ENCODE results near the gene AAK1. TPM values are rescaled to one million over a fixed set of nuclear protein-coding genes. Genes with fewer than 3 reads are reported as not detected.

The AAK1 gene
- total and polyA plus RNA-seq, 10 of the 15 experiments (the other 5 are each of a cell fraction or from before 2014, with no cell fraction given) = 2.9 to 41.4 (median 17.5) TPM

DNA sequence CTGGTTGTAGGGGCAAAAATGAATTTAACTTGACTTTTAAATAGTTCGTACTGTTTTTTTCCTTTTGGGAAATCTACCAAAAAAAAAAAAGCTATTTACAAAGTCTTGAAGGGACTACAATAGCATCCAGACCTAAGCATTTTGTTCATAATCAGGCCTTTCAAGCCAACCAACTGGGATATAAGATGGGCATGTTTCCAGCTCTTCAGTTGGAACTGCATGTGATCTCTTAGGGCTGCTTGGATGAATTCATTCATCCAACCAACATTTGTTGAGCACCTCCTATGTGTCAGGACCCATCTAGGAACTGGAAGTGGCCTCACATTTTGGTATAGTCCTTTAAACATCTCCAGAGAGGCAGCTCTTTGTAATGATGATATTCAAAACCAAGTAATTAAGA, 98.6 kb downstream of the AAK1 start:
- peak overlapping the region; percentile 85 for H3K27ac ChIP-seq (ENCODE audit: control insufficient read depth, insufficient read depth)
- no peak overlapping the region; the same call in 1 of the 2 replicates for H3K9ac ChIP-seq (ENCODE audit: control insufficient read depth, insufficient read depth, low read length)
- no peak overlapping the region for H3K4me3 ChIP-seq
- no peak for DNase-seq (ENCODE audit: low read depth, low spot score)
- intact Hi-C loops (cut with micrococcal nuclease; ENCODE audit: unreplicated experiment) (loop anchor here (5.0 kb wide), 1 partner anchor 108 kb away; the partner anchor contains the start of gene NFU1), in situ Hi-C loops (cut with MboI) (no loop called here)
- no TSS peak for BruUV-seq (replicated peaks)
- H3K27me3 ChIP-seq (replicated peaks in 1 of 2; ENCODE audit: control insufficient read depth in 2 of 2, insufficient read depth in 2 of 2, low read length in 1 of 2) = no peaks in the 10 kb centered on the region
- SMC1A ChIA-PET (ENCODE audit: uncharacterized antibody, unreplicated experiment) = interaction anchor here (0.8 to 2.5 kb wide), 14 partner anchors 9 to 159 kb away, joined by 3 to 9 read pairs (median 4); partner anchors contain the start of gene NFU1
- no peak overlapping the region for H3K4me2 ChIP-seq (ENCODE audit: control insufficient read depth, insufficient read depth)
- RAD21 ChIA-PET (ENCODE audit: unreplicated experiment) = interaction anchor here (0.7 to 1.4 kb wide), 8 partner anchors 9 to 749 kb away, joined by 3 to 4 read pairs (median 3); partner anchors contain the start of gene SNRPG
- H3K36me3 ChIP-seq (ENCODE audit: control insufficient read depth in 2 of 2, insufficient read depth in 2 of 2, low read length in 1 of 2) = peaks cover 2 to 15% of the 10 kb centered on the region in 2 experiments; a peak in 3 of 4 replicates
- no peaks in the 10 kb centered on the region; the same call in none of the 3 replicates for H3K9me3 ChIP-seq (replicated peaks; ENCODE audit: control insufficient read depth, insufficient read depth, low read length)
- peak overlapping the region; percentile 47; the same call in 1 of the 2 replicates for H2AFZ ChIP-seq (ENCODE audit: control insufficient read depth, low read depth, low read length)
- H3K4me1 ChIP-seq (ENCODE audit: control insufficient read depth, insufficient read depth, low read length) = peaks cover 27% of the 10 kb centered on the region
- CTCF ChIA-PET = interaction anchor here (1.4 to 14.4 kb wide), 3 partner anchors 19 to 180 kb away, joined by 3 to 176 read pairs (median 6); no protein-coding TSS in a partner anchor
- FAIRE-seq = no peak
- POLR2A ChIA-PET = interaction anchor here (0.7 to 1.2 kb wide), 2 partner anchors 12 to 38 kb away, joined by 3 to 4 read pairs; no protein-coding TSS in a partner anchor
- peak; percentile 38; the same call in 2 of the 3 replicates for ATAC-seq
- H3K79me2 ChIP-seq (ENCODE audit: control insufficient read depth, insufficient read depth, low read length) = no peaks in the 10 kb centered on the region; the same call in none of the 2 replicates
- H4K20me1 ChIP-seq (ENCODE audit: control insufficient read depth, insufficient read depth) = no peaks in the 10 kb centered on the region
- WGBS (ENCODE audit: insufficient coverage, insufficient replicate concordance, low lambda C conversion rate, missing lambda C conversion rate) = 100% methylated on average over 1 of the region's 1 CpG
- TF ChIP-seq CHD1 (IDR thresholded peaks at IDR 0.05; ENCODE audit: low read depth, low read length) (no peak), ZNF207 (IDR thresholded peaks at IDR 0.05; ENCODE audit: borderline replicate concordance) (no peak), BRCA1 (IDR thresholded peaks at IDR 0.05; ENCODE audit: low read depth, low read length) (no peak), PML (IDR thresholded peaks at IDR 0.05; ENCODE audit: low read length) (no peak), CHD2 (IDR thresholded peaks at IDR 0.05; ENCODE audit: borderline replicate concordance, low read depth, low read length) (no peak), RAD21 (IDR thresholded peaks at IDR 0.05; ENCODE audit: insufficient read depth, low read depth, low read length) (no peak), EGR1 (IDR thresholded peaks at IDR 0.05; ENCODE audit: borderline replicate concordance in 1 of 2, low read depth in 2 of 2, low read length in 2 of 2) (no peak), TCF7 (IDR thresholded peaks at IDR 0.05; ENCODE audit: borderline replicate concordance) (no peak), ZNF24 (IDR thresholded peaks at IDR 0.05) (no peak), EED (IDR thresholded peaks at IDR 0.05; ENCODE audit: low read depth) (no peak)
- TF ChIP-seq, protein P1, sequence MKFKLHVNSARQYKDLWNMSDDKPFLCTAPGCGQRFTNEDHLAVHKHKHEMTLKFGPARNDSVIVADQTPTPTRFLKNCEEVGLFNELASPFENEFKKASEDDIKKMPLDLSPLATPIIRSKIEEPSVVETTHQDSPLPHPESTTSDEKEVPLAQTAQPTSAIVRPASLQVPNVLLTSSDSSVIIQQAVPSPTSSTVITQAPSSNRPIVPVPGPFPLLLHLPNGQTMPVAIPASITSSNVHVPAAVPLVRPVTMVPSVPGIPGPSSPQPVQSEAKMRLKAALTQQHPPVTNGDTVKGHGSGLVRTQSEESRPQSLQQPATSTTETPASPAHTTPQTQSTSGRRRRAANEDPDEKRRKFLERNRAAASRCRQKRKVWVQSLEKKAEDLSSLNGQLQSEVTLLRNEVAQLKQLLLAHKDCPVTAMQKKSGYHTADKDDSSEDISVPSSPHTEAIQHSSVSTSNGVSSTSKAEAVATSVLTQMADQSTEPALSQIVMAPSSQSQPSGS (IDR thresholded peaks at IDR 0.05; ENCODE audit: low read length) = no peak
- TF ChIP-seq, protein P2, sequence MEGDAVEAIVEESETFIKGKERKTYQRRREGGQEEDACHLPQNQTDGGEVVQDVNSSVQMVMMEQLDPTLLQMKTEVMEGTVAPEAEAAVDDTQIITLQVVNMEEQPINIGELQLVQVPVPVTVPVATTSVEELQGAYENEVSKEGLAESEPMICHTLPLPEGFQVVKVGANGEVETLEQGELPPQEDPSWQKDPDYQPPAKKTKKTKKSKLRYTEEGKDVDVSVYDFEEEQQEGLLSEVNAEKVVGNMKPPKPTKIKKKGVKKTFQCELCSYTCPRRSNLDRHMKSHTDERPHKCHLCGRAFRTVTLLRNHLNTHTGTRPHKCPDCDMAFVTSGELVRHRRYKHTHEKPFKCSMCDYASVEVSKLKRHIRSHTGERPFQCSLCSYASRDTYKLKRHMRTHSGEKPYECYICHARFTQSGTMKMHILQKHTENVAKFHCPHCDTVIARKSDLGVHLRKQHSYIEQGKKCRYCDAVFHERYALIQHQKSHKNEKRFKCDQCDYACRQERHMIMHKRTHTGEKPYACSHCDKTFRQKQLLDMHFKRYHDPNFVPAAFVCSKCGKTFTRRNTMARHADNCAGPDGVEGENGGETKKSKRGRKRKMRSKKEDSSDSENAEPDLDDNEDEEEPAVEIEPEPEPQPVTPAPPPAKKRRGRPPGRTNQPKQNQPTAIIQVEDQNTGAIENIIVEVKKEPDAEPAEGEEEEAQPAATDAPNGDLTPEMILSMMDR (IDR thresholded peaks at IDR 0.05 in 2 of 3, conservative IDR thresholded peaks at IDR 0.05 in 1 of 3; ENCODE audit: control insufficient read depth in 2 of 3, extremely low read depth in 1 of 3, insufficient read depth in 1 of 3, low read depth in 3 of 3, low read length in 3 of 3) = no peak
- TF ChIP-seq, protein P3, sequence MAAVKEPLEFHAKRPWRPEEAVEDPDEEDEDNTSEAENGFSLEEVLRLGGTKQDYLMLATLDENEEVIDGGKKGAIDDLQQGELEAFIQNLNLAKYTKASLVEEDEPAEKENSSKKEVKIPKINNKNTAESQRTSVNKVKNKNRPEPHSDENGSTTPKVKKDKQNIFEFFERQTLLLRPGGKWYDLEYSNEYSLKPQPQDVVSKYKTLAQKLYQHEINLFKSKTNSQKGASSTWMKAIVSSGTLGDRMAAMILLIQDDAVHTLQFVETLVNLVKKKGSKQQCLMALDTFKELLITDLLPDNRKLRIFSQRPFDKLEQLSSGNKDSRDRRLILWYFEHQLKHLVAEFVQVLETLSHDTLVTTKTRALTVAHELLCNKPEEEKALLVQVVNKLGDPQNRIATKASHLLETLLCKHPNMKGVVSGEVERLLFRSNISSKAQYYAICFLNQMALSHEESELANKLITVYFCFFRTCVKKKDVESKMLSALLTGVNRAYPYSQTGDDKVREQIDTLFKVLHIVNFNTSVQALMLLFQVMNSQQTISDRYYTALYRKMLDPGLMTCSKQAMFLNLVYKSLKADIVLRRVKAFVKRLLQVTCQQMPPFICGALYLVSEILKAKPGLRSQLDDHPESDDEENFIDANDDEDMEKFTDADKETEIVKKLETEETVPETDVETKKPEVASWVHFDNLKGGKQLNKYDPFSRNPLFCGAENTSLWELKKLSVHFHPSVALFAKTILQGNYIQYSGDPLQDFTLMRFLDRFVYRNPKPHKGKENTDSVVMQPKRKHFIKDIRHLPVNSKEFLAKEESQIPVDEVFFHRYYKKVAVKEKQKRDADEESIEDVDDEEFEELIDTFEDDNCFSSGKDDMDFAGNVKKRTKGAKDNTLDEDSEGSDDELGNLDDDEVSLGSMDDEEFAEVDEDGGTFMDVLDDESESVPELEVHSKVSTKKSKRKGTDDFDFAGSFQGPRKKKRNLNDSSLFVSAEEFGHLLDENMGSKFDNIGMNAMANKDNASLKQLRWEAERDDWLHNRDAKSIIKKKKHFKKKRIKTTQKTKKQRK (IDR thresholded peaks at IDR 0.05; ENCODE audit: low read depth, low read length) = no peak
- TF ChIP-seq, protein P4, sequence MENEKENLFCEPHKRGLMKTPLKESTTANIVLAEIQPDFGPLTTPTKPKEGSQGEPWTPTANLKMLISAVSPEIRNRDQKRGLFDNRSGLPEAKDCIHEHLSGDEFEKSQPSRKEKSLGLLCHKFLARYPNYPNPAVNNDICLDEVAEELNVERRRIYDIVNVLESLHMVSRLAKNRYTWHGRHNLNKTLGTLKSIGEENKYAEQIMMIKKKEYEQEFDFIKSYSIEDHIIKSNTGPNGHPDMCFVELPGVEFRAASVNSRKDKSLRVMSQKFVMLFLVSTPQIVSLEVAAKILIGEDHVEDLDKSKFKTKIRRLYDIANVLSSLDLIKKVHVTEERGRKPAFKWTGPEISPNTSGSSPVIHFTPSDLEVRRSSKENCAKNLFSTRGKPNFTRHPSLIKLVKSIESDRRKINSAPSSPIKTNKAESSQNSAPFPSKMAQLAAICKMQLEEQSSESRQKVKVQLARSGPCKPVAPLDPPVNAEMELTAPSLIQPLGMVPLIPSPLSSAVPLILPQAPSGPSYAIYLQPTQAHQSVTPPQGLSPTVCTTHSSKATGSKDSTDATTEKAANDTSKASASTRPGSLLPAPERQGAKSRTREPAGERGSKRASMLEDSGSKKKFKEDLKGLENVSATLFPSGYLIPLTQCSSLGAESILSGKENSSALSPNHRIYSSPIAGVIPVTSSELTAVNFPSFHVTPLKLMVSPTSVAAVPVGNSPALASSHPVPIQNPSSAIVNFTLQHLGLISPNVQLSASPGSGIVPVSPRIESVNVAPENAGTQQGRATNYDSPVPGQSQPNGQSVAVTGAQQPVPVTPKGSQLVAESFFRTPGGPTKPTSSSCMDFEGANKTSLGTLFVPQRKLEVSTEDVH (IDR thresholded peaks at IDR 0.05; ENCODE audit: low read depth, partially characterized antibody) = no peak

Measured in GM12878 (cell line).